A673 (cell line): ENCODE measurements around the gene MAPK8.

ENCODE experiments used
- EZH2 ChIP-seq: fragments of 200-600 bp; sonication (generic); IDR thresholded peaks from 2 replicates; pipeline ENCODE4 v1.6.1; 2017; ENCODE audit warnings: borderline replicate concordance, low read depth, mild to moderate bottlenecking, mixed read lengths, antibody characterized with exemption, low read length; ENCODE audit not compliant: poor library complexity, severe bottlenecking
- TF ChIP-seq, protein P1 (sequence below): fragments of 300-800, 200-600 bp; sonication (generic); conservative IDR thresholded peaks from 2 replicates; pipeline ENCODE4 v1.5.1; 2017; ENCODE audit warnings: low read depth, mild to moderate bottlenecking, antibody characterized with exemption, low read length, moderate library complexity, mixed read lengths

DNA sequence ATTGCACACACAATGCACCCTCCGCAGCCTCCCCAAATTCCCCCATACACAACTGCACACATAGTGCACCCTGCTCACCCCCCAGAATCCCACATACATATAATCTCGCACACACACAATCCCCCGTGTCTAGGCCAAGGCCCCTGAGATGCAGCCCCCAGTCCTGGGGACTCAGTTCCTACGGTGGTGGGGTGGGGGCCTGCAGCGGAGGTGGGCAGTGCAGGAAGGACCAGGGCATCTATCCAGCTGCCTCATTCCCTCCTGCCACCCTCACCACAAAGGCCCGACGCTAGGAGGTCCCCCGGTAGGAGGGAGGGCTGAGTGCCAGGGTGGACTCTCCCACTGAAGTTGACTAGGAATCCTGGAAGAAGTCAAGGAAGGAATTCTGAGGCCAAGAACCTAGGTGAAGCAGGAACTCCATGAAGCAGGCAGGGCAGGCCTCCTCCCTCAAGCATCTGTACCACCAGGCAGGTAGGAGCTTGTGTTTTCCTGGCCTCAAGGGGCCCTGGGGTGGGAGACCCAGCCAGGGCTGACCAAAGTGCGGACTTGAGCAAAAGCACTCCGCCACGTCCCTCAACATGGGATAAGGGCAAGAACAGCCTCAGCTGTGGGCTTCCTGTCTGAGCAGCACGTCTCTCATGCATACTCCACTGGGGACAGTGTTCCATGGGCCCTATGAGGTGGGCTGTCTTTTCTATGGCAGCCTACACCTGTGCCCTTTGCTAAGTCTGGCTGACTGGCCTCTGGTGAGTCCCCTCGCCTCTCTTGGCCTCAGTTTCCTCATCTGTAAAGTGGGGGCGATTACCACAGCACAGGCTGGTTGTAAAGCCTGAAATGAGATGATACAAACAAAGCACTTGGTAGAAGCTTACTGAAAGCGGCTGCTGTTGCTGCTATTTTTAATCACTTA lies 145.7 kb downstream of the MAPK8 start:
- TF ChIP-seq, protein P1, sequence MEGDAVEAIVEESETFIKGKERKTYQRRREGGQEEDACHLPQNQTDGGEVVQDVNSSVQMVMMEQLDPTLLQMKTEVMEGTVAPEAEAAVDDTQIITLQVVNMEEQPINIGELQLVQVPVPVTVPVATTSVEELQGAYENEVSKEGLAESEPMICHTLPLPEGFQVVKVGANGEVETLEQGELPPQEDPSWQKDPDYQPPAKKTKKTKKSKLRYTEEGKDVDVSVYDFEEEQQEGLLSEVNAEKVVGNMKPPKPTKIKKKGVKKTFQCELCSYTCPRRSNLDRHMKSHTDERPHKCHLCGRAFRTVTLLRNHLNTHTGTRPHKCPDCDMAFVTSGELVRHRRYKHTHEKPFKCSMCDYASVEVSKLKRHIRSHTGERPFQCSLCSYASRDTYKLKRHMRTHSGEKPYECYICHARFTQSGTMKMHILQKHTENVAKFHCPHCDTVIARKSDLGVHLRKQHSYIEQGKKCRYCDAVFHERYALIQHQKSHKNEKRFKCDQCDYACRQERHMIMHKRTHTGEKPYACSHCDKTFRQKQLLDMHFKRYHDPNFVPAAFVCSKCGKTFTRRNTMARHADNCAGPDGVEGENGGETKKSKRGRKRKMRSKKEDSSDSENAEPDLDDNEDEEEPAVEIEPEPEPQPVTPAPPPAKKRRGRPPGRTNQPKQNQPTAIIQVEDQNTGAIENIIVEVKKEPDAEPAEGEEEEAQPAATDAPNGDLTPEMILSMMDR = no peak
- TF ChIP-seq EZH2 = no peak
